Measurements from ENCODE around the gene ZNF841. TPM values are rescaled to one million over a fixed set of nuclear protein-coding genes. Genes with fewer than 3 reads are reported as not detected.
"Not testable (repeated sequence)": the region's sequence is repeated elsewhere in the genome, so short reads cannot be mapped to it uniquely, and the experiment has no call there.

The ZNF841 gene
- total RNA-seq, 2 donors from 2014 or later, result 27.3 to 37.7 TPM

DNA sequence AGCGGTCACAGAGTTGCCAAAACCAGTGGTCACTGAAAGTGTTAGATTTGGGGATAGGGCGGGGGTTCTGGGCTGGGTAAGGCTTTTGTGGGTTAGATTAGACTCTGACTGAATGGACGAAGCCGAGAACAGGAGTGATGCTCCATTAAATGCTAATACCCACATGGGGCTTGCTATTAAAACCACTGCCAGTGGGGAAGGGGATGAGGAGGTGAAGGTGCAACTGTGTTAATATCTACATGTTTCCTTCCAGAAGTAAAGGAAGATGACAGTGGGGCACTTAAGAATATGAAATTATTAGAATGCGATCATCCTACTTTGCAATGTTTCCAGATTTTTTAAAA lies 66.8 kb downstream of the ZNF841 start:
- Histone ChIP-seq H3K27ac (ENCODE audit: low read depth, low read length) (peak overlapping the region; percentile 97), H3K36me3 (ENCODE audit: control insufficient read depth, insufficient read depth, low read length) (peaks cover 58% of the 10 kb centered on the region), H3K4me1 (ENCODE audit: control insufficient read depth, insufficient read depth, low read length) (no peaks in the 10 kb centered on the region), H3K9me3 (ENCODE audit: control insufficient read depth, low read length) (peaks cover 78% of the 10 kb centered on the region), H3K9ac (ENCODE audit: extremely low read depth, low read length, poor library complexity, severe bottlenecking) (peak overlapping the region; percentile 98), H3K27me3 (ENCODE audit: control insufficient read depth, insufficient read depth, low read length, poor library complexity, severe bottlenecking) (no peaks in the 10 kb centered on the region), H3K4me3 (ENCODE audit: low read length) (peak overlapping the region; percentile 94)
- TF ChIP-seq, protein P1, sequence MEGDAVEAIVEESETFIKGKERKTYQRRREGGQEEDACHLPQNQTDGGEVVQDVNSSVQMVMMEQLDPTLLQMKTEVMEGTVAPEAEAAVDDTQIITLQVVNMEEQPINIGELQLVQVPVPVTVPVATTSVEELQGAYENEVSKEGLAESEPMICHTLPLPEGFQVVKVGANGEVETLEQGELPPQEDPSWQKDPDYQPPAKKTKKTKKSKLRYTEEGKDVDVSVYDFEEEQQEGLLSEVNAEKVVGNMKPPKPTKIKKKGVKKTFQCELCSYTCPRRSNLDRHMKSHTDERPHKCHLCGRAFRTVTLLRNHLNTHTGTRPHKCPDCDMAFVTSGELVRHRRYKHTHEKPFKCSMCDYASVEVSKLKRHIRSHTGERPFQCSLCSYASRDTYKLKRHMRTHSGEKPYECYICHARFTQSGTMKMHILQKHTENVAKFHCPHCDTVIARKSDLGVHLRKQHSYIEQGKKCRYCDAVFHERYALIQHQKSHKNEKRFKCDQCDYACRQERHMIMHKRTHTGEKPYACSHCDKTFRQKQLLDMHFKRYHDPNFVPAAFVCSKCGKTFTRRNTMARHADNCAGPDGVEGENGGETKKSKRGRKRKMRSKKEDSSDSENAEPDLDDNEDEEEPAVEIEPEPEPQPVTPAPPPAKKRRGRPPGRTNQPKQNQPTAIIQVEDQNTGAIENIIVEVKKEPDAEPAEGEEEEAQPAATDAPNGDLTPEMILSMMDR (conservative IDR thresholded peaks at IDR 0.05), result no peak
- Mint-ChIP-seq H3K27ac (peak overlapping the region; percentile 99), H3K27me3 (ENCODE audit: insufficient read depth) (no peaks in the 10 kb centered on the region), H3K4me1 (peaks cover 9% of the 10 kb centered on the region), H3K36me3 (ENCODE audit: low read depth) (peaks cover 63% of the 10 kb centered on the region), H3K9me3 (peaks cover 76% of the 10 kb centered on the region), H3K4me3 (peak overlapping the region; percentile 100)
- WGBS, 2 experiments (ENCODE audit: insufficient coverage in 1 of 2, insufficient read length in 1 of 2), result 23% methylated on average over 5 of the region's 5 CpGs; no CpG with 5 or more reads in 1 of the 2 experiments
- DNase-seq, result no peak

DNA sequence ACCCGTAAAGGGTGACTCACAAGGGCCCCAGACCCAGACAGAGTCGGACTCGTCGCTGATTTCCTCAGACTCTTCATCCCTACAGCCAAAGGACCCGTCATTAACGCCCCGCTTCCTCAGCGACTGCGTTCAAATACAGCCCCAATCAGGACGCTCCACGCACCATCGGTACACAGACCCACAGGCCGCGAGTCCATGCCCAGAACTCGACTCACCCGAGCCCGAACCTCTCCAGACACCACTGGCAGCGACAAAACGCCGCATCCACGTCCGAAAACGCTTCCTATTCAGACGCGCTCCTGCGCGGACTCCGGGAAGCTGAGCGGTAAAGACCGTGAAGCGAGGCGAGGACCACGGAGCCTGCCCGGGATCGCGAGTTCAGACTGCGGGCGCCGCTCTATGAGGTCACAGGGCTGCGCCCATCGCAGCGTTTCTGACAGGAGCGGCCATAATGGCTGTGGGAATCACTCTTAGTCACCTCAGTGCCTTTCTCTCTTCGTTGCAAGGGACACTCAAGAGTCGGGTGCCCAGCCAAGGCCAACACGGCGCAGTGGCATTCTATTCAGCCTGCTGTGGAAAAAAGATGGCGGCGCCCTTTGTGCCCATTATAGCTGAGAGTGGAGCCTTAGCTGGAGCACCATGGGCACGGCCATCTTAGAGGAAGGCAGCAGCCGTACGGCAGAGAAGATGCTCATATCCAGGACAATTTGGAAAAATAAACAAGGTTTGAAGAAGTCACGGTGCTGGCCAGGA lies 67.4 kb downstream of the ZNF841 start, which contains the start of gene ZNF614:
ZNF614 (minus strand) TSS at position 353 of the 753 bp plus-strand sequence. CDS start 2,634 bp downstream, outside the sequence.
- 0 to 1% methylated on average over 27 to 53 of the region's 53 CpGs for WGBS, 2 experiments (ENCODE audit: insufficient coverage in 1 of 2, insufficient read length in 1 of 2)
- no peaks in the 10 kb centered on the region for H3K4me1 ChIP-seq (ENCODE audit: control insufficient read depth, insufficient read depth, low read length)
- Mint-ChIP-seq H3K27ac (peak within 1 kb of the TSS; percentile 99), H3K36me3 (ENCODE audit: low read depth) (peaks cover 63% of the 10 kb centered on the region), H3K9me3 (peaks cover 76% of the 10 kb centered on the region), H3K4me3 (peak within 1 kb of the TSS; percentile 100), H3K27me3 (ENCODE audit: insufficient read depth) (no peaks in the 10 kb centered on the region), H3K4me1 (peaks cover 9% of the 10 kb centered on the region)
- peak; percentile 94 for DNase-seq
- H3K9ac ChIP-seq (ENCODE audit: extremely low read depth, low read length, poor library complexity, severe bottlenecking), result peak within 1 kb of the TSS; percentile 98
- TF ChIP-seq, protein P1 (conservative IDR thresholded peaks at IDR 0.05), result no peak
- H3K9me3 ChIP-seq (ENCODE audit: control insufficient read depth, low read length), result peaks cover 78% of the 10 kb centered on the region
- peak within 1 kb of the TSS; percentile 97 for H3K27ac ChIP-seq (ENCODE audit: low read depth, low read length)
- no peaks in the 10 kb centered on the region for H3K27me3 ChIP-seq (ENCODE audit: control insufficient read depth, insufficient read depth, low read length, poor library complexity, severe bottlenecking)
- H3K4me3 ChIP-seq (ENCODE audit: low read length), result peak within 1 kb of the TSS; percentile 94
- H3K36me3 ChIP-seq (ENCODE audit: control insufficient read depth, insufficient read depth, low read length), result peaks cover 58% of the 10 kb centered on the region

DNA sequence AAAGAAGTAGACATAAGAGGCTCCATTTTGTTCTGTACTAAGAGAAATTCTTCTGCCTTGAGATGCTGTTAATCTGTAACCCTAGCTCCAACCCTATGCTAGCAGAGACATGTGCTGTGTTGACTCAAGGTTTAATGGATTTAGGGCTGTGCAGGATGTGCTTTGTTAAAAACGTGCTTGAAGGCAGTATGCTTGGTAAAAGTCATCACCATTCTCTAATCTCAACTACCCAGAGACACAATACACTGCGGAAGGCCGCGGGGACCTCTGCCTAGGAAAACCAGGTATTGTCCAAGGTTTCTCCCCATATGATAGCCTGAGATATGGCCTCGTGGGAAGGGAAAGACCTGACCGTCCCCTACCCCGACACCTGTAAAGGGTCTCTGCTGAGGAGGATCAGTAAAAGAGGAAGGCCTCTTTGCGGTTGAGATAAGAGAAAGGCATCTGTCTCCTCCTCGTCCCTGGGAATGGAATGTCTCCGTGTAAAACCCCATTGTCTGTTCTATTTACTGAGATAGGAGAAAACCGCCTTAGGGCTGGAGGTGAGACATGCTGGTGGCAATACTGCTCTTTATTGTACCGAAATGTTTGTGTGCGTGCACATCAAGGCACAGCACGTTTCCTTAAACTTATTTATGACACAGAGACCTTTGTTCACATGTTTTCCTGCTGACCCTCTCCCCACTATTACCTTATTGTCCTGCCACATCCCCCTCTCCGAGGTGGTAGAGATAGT lies 69.1 kb downstream of the ZNF841 start:
- Mint-ChIP-seq H3K4me3 (peak overlapping the region; percentile 100), H3K36me3 (ENCODE audit: low read depth) (peaks cover 69% of the 10 kb centered on the region), H3K27ac (peak overlapping the region; percentile 99), H3K9me3 (peaks cover 74% of the 10 kb centered on the region)
- not testable (repeated sequence) for H3K4me1 ChIP-seq (ENCODE audit: control insufficient read depth, insufficient read depth, low read length); H3K27me3 Mint-ChIP-seq (ENCODE audit: insufficient read depth); H3K27me3 ChIP-seq (ENCODE audit: control insufficient read depth, insufficient read depth, low read length, poor library complexity, severe bottlenecking); H3K4me1 Mint-ChIP-seq
- peak; percentile 57 for DNase-seq
- Histone ChIP-seq H3K27ac (ENCODE audit: low read depth, low read length) (peak overlapping the region; percentile 85), H3K36me3 (ENCODE audit: control insufficient read depth, insufficient read depth, low read length) (peaks cover 57% of the 10 kb centered on the region), H3K9ac (ENCODE audit: extremely low read depth, low read length, poor library complexity, severe bottlenecking) (peak overlapping the region; percentile 98), H3K9me3 (ENCODE audit: control insufficient read depth, low read length) (peaks cover 76% of the 10 kb centered on the region), H3K4me3 (ENCODE audit: low read length) (peak overlapping the region; percentile 94)
- 63 to 77% methylated on average over 7 to 15 of the region's 15 CpGs for WGBS, 2 experiments (ENCODE audit: insufficient coverage in 1 of 2, insufficient read length in 1 of 2)

DNA sequence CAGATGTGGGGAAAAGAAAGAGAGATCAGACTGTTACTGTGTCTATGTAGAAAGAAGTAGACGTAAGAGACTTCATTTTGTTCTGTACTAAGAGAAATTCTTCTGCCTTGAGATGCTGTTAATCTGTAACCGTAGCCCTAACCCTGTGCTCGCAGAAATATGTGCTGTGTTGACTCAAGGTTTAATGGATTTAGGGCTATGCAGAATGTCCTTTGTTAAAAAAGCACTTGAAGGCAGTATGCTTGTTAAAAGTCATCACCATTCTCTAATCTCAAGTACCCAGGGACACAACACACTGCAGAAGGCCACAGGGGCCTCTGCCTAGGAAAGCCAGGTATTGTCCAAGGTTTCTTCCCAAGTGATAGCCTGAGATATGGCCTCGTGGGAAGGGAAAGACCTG lies 71.1 kb downstream of the ZNF841 start:
- 82 to 90% methylated on average over 2 to 4 of the region's 4 CpGs for WGBS, 2 experiments (ENCODE audit: insufficient coverage in 1 of 2, insufficient read length in 1 of 2)
- peaks cover 64% of the 10 kb centered on the region for H3K36me3 ChIP-seq (ENCODE audit: control insufficient read depth, insufficient read depth, low read length)
- H3K4me3 ChIP-seq (ENCODE audit: low read length), result peak overlapping the region; percentile 74
- H3K4me1 Mint-ChIP-seq; H3K27ac ChIP-seq (ENCODE audit: low read depth, low read length); H3K4me1 ChIP-seq (ENCODE audit: control insufficient read depth, insufficient read depth, low read length); H3K27me3 Mint-ChIP-seq (ENCODE audit: insufficient read depth); H3K4me3 Mint-ChIP-seq; H3K9ac ChIP-seq (ENCODE audit: extremely low read depth, low read length, poor library complexity, severe bottlenecking); H3K27me3 ChIP-seq (ENCODE audit: control insufficient read depth, insufficient read depth, low read length, poor library complexity, severe bottlenecking): not testable (repeated sequence)
- peaks cover 76% of the 10 kb centered on the region for H3K9me3 ChIP-seq (ENCODE audit: control insufficient read depth, low read length)
- peaks cover 70% of the 10 kb centered on the region for H3K36me3 Mint-ChIP-seq (ENCODE audit: low read depth)
- peaks cover 75% of the 10 kb centered on the region for H3K9me3 Mint-ChIP-seq
- DNase-seq, result peak; percentile 54
- peak overlapping the region; percentile 52 for H3K27ac Mint-ChIP-seq

Measured in endodermal cell (in vitro differentiated cells).